ENCODE results near the gene RANBP10.

The RANBP10 gene

DNA sequence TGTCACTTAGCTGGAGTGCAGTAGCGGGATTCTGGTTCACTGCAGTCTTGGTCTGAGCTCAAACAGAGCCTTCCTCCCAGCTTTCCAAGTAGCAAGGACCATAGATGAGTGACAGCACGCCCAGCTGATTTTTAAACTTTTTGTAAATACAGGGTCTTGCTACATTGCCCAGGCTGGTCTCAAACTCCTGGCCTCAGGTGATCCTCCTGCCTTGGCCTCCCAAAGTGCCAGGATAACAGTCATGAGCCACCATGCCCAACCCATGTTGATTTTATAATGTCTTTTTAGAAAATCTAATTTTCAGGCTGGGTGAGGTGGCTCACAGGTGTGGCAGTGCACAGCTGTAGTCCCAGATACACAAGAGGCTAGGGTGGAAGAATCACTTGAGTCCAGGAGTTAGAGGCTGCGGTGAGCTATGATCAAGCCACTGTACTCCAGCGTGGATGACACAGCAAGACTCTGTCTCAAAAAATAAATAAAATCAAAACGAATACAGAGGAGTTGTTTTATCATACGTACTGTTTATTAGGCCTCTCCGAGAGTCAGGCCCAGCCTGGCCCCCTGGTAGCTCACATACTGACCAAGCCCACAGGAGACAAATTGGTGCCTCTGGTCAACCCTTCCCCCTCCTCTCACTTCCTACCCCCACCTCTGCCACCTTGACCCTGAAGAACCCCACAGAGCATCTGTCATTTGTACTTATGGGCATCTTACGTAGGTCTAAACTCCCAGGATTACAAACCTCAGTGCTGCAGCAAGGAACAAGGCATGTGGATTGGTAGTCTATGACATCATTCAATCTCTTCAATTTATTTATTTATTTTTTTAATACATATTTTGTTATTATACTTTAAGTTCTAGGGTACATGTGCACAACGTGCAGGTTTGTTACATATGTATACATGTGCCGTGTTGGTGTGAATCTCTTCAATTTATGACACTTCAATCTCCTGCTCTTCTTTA, 126.1 kb downstream of the RANBP10 start:
- in situ Hi-C loops (cut with MboI; ENCODE audit: low sequenced_read_pairs), result loop anchor here (10.0 kb wide), 1 partner anchor 245 kb away; no protein-coding TSS in a partner anchor

DNA sequence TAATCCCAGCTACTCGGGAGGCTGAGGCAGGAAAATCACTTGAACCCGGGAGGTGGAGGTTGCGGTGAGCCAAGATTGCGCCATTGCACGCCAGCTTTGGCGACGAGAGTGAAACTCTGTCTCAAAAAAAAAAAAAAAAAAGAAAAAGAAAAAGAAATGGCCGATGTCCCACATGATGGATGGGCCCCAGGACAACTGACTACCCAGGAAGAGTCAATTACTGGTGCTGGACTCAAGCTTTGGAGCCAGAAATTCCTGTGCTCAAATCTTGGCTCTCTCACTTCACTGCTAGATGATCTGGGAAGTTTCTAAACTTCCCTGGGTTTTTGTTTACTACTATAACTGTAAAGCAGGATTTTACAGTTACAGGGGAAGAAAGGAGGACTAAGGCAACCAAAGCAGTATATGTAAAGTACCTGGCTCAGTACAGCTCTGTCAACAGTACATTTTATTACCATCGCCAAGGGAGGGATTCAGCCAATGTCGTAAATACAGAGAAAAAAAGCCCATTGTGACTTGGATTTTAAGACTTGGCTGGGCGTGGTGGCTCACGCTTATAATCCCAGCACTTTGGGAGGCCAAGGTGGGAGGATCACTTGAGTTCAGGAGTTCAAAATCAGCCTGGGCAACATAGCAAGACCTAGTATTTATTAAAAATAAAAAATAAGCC, 127.9 kb downstream of the RANBP10 start:
- in situ Hi-C loops (cut with MboI; ENCODE audit: low sequenced_read_pairs), result loop anchor here (10.0 kb wide), 1 partner anchor 246 kb away; no protein-coding TSS in a partner anchor

DNA sequence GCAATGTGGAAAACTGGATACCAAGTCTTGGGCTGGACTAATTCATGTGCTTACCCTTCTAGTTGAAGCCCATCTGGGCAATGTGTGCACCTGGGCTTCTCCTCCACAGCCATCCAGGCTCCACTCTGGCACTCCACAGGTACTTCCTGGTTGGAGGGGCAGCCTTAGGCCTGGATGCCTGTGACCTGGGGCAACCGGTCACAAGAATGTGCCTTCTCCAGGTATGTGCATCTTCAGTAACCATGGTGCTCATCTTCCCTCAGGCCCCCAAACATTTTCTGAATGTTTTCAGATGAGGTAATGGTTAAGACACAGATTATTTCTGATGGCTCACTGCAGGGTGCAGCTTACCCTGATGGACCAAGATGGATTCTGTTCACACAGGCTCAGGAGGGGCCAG, 128.6 kb downstream of the RANBP10 start:
- in situ Hi-C loops (cut with MboI; ENCODE audit: low sequenced_read_pairs), result loop anchor here (10.0 kb wide), 1 partner anchor 247 kb away; no protein-coding TSS in a partner anchor

DNA sequence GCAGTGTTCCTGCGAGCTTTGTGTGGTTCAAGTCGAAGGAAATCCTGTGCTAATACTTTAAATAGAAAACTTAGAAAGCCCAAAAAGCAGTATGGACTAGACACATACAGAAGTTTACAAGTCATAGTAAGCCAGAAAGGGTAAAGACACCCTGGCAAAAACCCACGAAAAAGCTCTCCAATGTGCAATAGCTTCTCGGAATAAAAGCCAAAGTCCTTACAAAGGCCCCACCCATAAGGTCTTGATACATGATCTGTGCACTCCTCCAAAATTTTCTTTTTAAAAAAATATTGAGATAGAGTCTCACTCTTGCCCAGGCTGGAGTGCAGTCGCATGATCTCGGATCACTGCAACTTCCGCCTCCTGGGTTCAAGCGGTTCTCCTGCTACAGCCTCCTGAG, 129.4 kb downstream of the RANBP10 start:
- in situ Hi-C loops (cut with MboI; ENCODE audit: low sequenced_read_pairs), result loop anchor here (10.0 kb wide), 1 partner anchor 248 kb away; no protein-coding TSS in a partner anchor

DNA sequence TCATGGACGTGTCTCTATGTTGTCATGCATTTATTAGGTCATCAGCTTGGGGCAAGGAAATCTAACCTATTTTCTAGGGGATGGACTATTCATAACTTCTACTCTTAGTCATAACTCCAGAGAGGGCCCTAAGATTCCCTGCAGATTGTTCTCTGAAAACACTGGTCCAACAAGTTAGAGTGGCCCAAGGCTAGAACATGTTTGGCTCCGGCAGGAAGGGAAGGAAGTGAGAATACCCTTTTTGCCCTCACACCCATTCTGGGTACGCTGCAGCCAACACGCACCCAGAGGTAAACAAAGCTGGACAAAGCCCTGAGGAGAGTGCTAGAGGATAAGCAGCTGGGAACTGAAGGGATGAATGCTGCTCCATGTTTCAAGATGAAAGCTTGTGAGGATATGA, 129.8 kb downstream of the RANBP10 start:
- in situ Hi-C loops (cut with MboI; ENCODE audit: low sequenced_read_pairs), result loop anchor here (10.0 kb wide), 1 partner anchor 248 kb away; no protein-coding TSS in a partner anchor

DNA sequence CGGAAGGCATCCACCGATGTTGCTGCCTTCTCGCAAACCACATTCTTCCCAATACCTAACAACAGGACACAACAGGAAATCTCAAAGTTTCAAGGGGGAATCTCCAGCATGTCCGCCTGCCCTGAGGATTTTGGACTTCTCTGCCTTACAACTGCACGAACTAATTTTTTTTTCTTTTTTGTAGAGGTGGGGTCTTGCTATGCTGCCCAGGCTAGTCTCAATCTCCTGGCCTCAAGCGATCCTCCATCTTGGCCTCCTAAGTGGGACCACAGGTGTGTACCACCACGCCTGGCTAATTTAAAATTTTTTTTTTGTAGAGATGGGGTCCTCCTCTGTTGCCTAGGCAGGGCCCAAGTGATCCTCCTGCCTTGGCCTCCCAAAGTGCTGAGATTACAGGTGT, 130.4 kb downstream of the RANBP10 start:
- in situ Hi-C loops (cut with MboI; ENCODE audit: low sequenced_read_pairs), result loop anchor here (10.0 kb wide), 1 partner anchor 249 kb away; no protein-coding TSS in a partner anchor

DNA sequence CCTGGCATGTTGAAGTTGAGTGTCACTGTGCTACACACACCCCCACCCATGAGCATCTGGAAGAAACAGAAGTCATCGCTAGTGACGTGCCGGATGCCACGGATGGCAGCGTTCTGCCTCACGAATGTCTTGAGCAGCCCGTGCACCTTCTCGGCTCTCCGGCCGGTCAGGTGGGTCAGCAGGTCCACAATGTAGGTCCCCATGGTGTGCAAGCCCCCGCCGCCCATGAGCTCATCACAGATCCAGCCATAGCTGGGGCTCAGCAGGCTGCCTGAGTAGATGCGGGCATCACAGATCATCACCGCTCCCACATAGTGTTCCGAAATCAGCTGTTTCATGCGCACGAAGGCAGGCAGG, 130.8 kb downstream of the RANBP10 start:
- in situ Hi-C loops (cut with MboI; ENCODE audit: low sequenced_read_pairs), result loop anchor here (10.0 kb wide), 1 partner anchor 249 kb away; no protein-coding TSS in a partner anchor

DNA sequence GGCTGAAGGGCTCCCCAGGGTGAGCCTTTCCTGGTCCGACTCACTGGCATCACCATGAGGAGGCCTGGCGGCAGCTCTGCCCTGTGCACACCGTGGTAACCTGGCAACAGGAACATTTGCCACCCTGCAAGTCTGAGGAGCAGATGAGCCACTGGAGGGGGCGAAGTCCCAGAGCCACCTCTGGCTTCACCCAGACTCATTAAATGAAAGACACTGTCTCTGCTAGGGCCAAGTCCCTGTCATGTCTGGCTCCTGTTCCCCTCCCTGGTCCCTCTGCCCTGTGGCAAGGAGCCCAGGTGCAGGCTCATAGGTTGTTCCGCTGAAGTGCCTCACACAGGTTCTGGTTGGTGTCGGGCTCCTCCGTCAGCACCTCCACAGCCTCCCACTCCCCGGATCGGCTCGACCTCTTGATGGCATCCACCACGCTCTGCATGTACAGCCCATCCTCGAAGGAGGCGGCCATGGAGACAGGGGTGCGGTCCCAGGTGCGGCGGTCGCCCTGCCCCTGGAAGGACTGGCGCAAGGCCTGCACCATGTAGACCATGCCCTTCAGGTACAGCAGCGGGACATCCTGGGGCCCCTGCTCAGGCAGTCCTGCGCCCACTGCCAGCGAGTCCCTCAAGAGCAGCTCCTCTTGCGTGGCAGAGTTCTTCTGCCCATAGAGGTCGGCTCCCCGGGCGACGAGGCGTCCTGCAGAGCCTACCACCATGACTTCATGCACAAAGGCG, 131.3 kb downstream of the RANBP10 start:
- in situ Hi-C loops (cut with MboI; ENCODE audit: low sequenced_read_pairs), result loop anchor here (10.0 kb wide), 1 partner anchor 250 kb away; no protein-coding TSS in a partner anchor

DNA sequence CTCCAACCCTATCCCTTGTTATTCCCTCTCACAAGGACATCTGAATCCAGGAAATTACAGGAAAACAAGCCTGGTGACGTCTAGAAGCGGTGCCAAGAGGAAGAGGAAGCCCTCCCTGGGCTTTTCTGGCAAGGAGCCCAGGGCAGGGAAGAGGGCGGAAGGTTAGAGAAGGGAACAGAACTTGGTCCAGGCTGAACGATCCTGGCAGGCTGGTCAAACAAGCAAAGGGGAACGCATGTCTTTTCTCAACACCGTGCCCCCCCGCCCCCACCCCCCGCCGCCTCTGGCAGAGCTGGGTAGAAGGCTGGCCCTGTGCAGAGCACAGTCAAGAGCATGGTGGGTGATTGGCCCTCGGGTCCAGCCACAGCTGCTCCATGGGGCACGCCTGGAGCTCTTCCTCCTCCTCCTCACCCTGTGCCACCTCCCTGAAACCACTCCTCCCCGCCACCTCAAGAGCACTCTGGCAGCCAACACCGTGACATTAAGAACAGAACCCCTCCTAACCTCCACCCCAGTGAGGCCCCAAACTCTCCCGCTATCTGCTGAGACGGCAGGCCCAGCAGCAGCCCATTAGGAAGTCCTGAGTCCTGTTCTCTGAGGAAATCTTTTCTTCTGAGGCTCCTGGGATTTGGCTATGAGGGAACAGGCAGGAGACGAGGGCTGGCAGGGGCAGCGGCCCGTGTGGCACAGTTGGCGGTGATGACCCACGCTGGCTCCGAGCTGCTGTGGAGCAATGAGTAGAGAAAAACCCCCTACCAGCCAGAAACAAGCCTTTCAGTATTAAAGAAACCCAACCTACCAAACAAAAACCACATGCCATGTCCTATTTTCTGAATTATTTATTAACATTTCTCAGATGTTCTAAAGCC, 132.4 kb downstream of the RANBP10 start:
- in situ Hi-C loops (cut with MboI; ENCODE audit: low sequenced_read_pairs), result loop anchor here (10.0 kb wide), 1 partner anchor 251 kb away; no protein-coding TSS in a partner anchor

Measured in HL-60/S4 treated with retinoic acid at 250 ng/mL for 4 days and 3 days (cell line).